B cell (primary cell): ENCODE results near the gene JAG2. TPM values are rescaled to one million over a fixed set of nuclear protein-coding genes. Genes with fewer than 3 reads are reported as not detected.

ENCODE experiments used
- ATAC-seq: fragments of 200-7000 bp; cut with Tn5 transposase; one replicate; pipeline ENCODE4 v1.10.0; 2021; ENCODE audit warnings: low read depth, mild to moderate bottlenecking, moderate number of reproducible peaks, moderate library complexity
- CTCF ChIA-PET: fragments of 350-600 bp; sonication (Branson Sonifier 250); formaldehyde crosslinking; loops from one replicate; lab custom pipeline; 2021; ENCODE audit warnings: antibody characterized with exemption, inconsistent platforms; lab: Charles Lee
- POLR2A ChIA-PET: fragments of 350-600 bp; sonication (Branson Sonifier 250); formaldehyde crosslinking; loops from one replicate; lab custom pipeline; 2021; ENCODE audit warnings: antibody characterized with exemption; lab: Charles Lee
- DNase-seq: peaks from one replicate; pipeline ENCODE4 v3.0.0; 2013
- H2AFZ ChIP-seq: 2 replicates; pipeline ENCODE4 v1.6.1; 2012; ENCODE audit warnings: mild to moderate bottlenecking, low read depth, low read length; ENCODE audit not compliant: insufficient read depth, poor library complexity, severe bottlenecking
- H3K27ac ChIP-seq, 2 donors: 1 replicate in 1 of 2; 2 replicates in 1 of 2; pipeline ENCODE4 v1.5.1; 2012 to 2013; ENCODE audit warnings: low read length in 2 of 2, mild to moderate bottlenecking in 2 of 2, moderate library complexity in 1 of 2
- H3K27me3 ChIP-seq, 4 experiments: fragments of 200-600 bp in 1 of 4; sonication (generic) in 1 of 4; replicated peaks in 1 of 4; 1 replicate in 2 of 4; 2 replicates in 2 of 4; pipeline versions ENCODE4 v1.6.1 to v1.7.0; 2013 to 2016; ENCODE audit warnings: low read length in 3 of 4, mild to moderate bottlenecking in 2 of 4, mixed read lengths in 1 of 4, moderate library complexity in 1 of 4; ENCODE audit not compliant: insufficient read depth in 4 of 4, control insufficient read depth in 3 of 4; ENCODE audit errors: control extremely low read depth in 1 of 4
- H3K36me3 ChIP-seq, 2 experiments: replicated peaks in 1 of 2; 1 replicate in 1 of 2; 2 replicates in 1 of 2; pipeline versions ENCODE4 v1.6.1 to v1.7.1; 2013; ENCODE audit warnings: low read length in 1 of 2; ENCODE audit not compliant: insufficient read depth in 2 of 2, control insufficient read depth in 1 of 2; ENCODE audit errors: control extremely low read depth in 1 of 2, extremely low read depth in 1 of 2
- H3K4me1 ChIP-seq, 2 donors: fragments of 200-600 bp in 1 of 2; sonication (generic) in 1 of 2; 1 replicate in 1 of 2; 2 replicates in 1 of 2; pipeline versions ENCODE4 v1.5.1 to v1.6.1; 2013 to 2017; ENCODE audit warnings: low read length in 2 of 2; ENCODE audit not compliant: control insufficient read depth in 2 of 2, insufficient read depth in 2 of 2
- H3K4me2 ChIP-seq: replicated peaks from 2 replicates; pipeline ENCODE3; 2012; ENCODE audit warnings: mild to moderate bottlenecking, low read depth, low read length; ENCODE audit not compliant: poor library complexity, severe bottlenecking
- H3K4me3 ChIP-seq, 5 experiments: fragments of 200-600 bp in 1 of 5; sonication (generic) in 1 of 5; 1 replicate in 3 of 5; 2 replicates in 2 of 5; pipeline versions ENCODE4 v1.5.1 to v1.7.0; 2011 to 2016; ENCODE audit warnings: low read length in 4 of 5, mild to moderate bottlenecking in 4 of 5, low read depth in 2 of 5, control low read depth in 1 of 5, moderate library complexity in 1 of 5; ENCODE audit not compliant: insufficient read depth in 1 of 5; ENCODE audit errors: control extremely low read depth in 1 of 5, extremely low read depth in 1 of 5
- H3K79me2 ChIP-seq: fragments of 200-600 bp; sonication (generic); one replicate; pipeline ENCODE4 v1.6.0; 2016; ENCODE audit warnings: low read length; ENCODE audit not compliant: control insufficient read depth, insufficient read depth
- H3K9ac ChIP-seq: fragments of 200-600 bp; sonication (generic); 2 replicates; pipeline ENCODE4 v1.6.1; 2017; ENCODE audit warnings: mild to moderate bottlenecking, low read length, moderate library complexity
- H3K9me3 ChIP-seq, 3 donors: one replicate each; pipeline versions ENCODE4 v1.6.1 to v1.7.1; 2013; ENCODE audit warnings: low read length in 2 of 3; ENCODE audit not compliant: control insufficient read depth in 2 of 3, insufficient read depth in 1 of 3; ENCODE audit errors: control extremely low read depth in 1 of 3
- H4K20me1 ChIP-seq: 2 replicates; pipeline ENCODE4 v1.6.0; 2012; ENCODE audit warnings: mild to moderate bottlenecking, low read length; ENCODE audit not compliant: insufficient read depth, control insufficient read depth, poor library complexity, severe bottlenecking
- H3K27ac Mint-ChIP-seq: one replicate; pipeline ENCODE4 v1.8.0; 2021; ENCODE audit warnings: mixed read lengths
- H3K27me3 Mint-ChIP-seq: one replicate; pipeline ENCODE4 v1.8.0; 2021; ENCODE audit warnings: mixed read lengths
- H3K4me1 Mint-ChIP-seq: one replicate; pipeline ENCODE4 v1.8.0; 2021; ENCODE audit warnings: mixed read lengths
- H3K4me3 Mint-ChIP-seq: one replicate; pipeline ENCODE4 v1.8.0; 2021; ENCODE audit warnings: mixed read lengths
- H3K9me3 Mint-ChIP-seq: one replicate; pipeline ENCODE4 v1.8.0; 2022; ENCODE audit warnings: mixed read lengths; ENCODE audit not compliant: insufficient read depth
- CTCF ChIP-seq: fragments of 200-600 bp; IDR thresholded peaks from one replicate; pipeline ENCODE4 v1.8.0; 2022; ENCODE audit warnings: antibody characterized with exemption, mild to moderate bottlenecking
- EZH2 ChIP-seq: IDR thresholded peaks from 2 replicates; pipeline ENCODE4 v1.6.1; 2012; ENCODE audit warnings: borderline replicate concordance, low read depth, mild to moderate bottlenecking, moderate library complexity, low read length; ENCODE audit not compliant: insufficient read depth, poor library complexity, severe bottlenecking
- WGBS: methylation state at CpG from one replicate; pipeline ENCODE4 v1.1.5; 2013; ENCODE audit warnings: missing lambda C conversion rate; ENCODE audit not compliant: insufficient coverage; 5-methylcytosine and 5-hydroxymethylcytosine counted together
- intact Hi-C: fragments of 100-400 bp; cut with micrococcal nuclease; formaldehyde crosslinking; loops from one replicate; pipeline ENCODE4 v1.10.0; 2022
- polyA plus RNA-seq: library from polyadenylated mRNA; depleted of rRNA; stranded (reverse); fragments of >200 nt; gene quantifications from 2 replicates; pipeline ENCODE4 v1.2.3, GENCODE V29; 2012
- total RNA-seq, 2 donors: library from RNA; stranded (reverse); fragments of 120-200 nt in 1 of 2; gene quantifications; 1 replicate in 1 of 2; 2 replicates in 1 of 2; pipeline versions ENCODE4 v1.2.3 to v1.2.4, GENCODE V29; 2013 to 2022

JAG2 gene
- total and polyA plus RNA-seq, 2 donors (not counting 1 experiment from before 2014, with no cell fraction given) = 0.27 to 0.34 TPM

- Mint-ChIP-seq H3K27ac (no peak overlapping the region), H3K9me3 (peaks cover 3% of the 10 kb centered on the region), H3K4me3 (no peak overlapping the region), H3K4me1 (no peaks in the 10 kb centered on the region), H3K27me3 (no peaks in the 10 kb centered on the region)
- no peak for ATAC-seq
- no peaks in the 10 kb centered on the region for H3K27me3 ChIP-seq
- intact Hi-C loops = no loop called here
- no peaks in the 10 kb centered on the region for H3K36me3 ChIP-seq
- no peak overlapping the region for H3K4me2 ChIP-seq
- H2AFZ ChIP-seq = no peak overlapping the region
- H3K4me3 ChIP-seq = no peak overlapping the region
- H3K4me1 ChIP-seq = no peaks in the 10 kb centered on the region
- no peaks in the 10 kb centered on the region for H3K79me2 ChIP-seq
- no peak for DNase-seq
- no peak for TF ChIP-seq CTCF
- TF ChIP-seq EZH2 = no peak
- no peak overlapping the region for H3K27ac ChIP-seq
- H3K9ac ChIP-seq = no peak overlapping the region
- H3K9me3 ChIP-seq = peaks cover 0 to 28% (median 14%) of the 10 kb centered on the region in 3 donors
- no peaks in the 10 kb centered on the region for H4K20me1 ChIP-seq
- 95% methylated on average over 41 of the region's 43 CpGs for WGBS
- CTCF ChIA-PET = no interaction called here
- POLR2A ChIA-PET = no interaction called here
These were observed 26.9 kb downstream of the JAG2 start for GRCh38 chr14:105141486-105142281.

GRCh38 chr14:105141026-105141425 is 27.6 kb downstream of the JAG2 start:
- H3K4me3 ChIP-seq = no peak overlapping the region
- no peak overlapping the region for H2AFZ ChIP-seq
- H3K27me3 ChIP-seq = no peaks in the 10 kb centered on the region
- peaks cover 0 to 28% (median 14%) of the 10 kb centered on the region in 3 donors for H3K9me3 ChIP-seq
- intact Hi-C loops = no loop called here
- Mint-ChIP-seq H3K4me1 (no peaks in the 10 kb centered on the region), H3K27me3 (no peaks in the 10 kb centered on the region), H3K9me3 (peaks cover 3% of the 10 kb centered on the region), H3K27ac (no peak overlapping the region), H3K4me3 (no peak overlapping the region)
- no peaks in the 10 kb centered on the region for H3K79me2 ChIP-seq
- H4K20me1 ChIP-seq = no peaks in the 10 kb centered on the region
- TF ChIP-seq EZH2 (no peak), CTCF (no peak)
- no peaks in the 10 kb centered on the region for H3K36me3 ChIP-seq
- ATAC-seq (no peak), DNase-seq (no peak)
- no peak overlapping the region for H3K4me2 ChIP-seq
- H3K4me1 ChIP-seq = no peaks in the 10 kb centered on the region
- ChIA-PET CTCF (no interaction called here), POLR2A (no interaction called here)
- H3K9ac ChIP-seq = no peak overlapping the region
- H3K27ac ChIP-seq = no peak overlapping the region
- 100% methylated on average over 2 of the region's 6 CpGs for WGBS
